Stromal cell of bone marrow (primary cell): ENCODE data around the gene CDKAL1.
"Not testable (repeated sequence)": the region's sequence is repeated elsewhere in the genome, so short reads cannot be mapped to it uniquely, and the experiment has no call there.

Experiments used
- DNase-seq: peaks from one replicate; pipeline ENCODE4 v3.0.0-alpha.2; 2012; ENCODE audit warnings: low read depth

The CDKAL1 gene

GRCh38 chr6:20639161-20639560, 104.9 kb downstream of the CDKAL1 start:
- DNase-seq, result no peak

GRCh38 chr6:20640181-20640580, 105.9 kb downstream of the CDKAL1 start:
- no peak for DNase-seq

DNA sequence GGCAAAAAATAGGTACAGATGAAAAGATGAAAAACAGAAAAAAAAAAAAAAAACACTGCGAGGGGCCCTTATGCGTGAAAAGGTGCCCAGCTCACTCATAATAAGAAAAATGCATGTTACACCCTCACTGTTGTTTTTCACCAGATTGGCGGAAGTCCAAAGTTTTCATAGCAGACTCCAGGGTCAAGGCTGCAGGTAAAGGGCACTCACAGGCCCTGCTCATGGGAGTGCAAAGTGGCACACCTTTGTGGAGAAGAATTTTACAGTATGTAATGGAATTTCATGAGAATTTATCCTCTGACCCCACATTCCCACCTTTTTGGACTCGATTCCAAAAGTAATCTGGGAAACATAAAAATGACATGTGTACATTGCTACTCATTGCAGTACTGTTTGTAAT, 108.2 kb downstream of the CDKAL1 start:
- no peak for DNase-seq

DNA sequence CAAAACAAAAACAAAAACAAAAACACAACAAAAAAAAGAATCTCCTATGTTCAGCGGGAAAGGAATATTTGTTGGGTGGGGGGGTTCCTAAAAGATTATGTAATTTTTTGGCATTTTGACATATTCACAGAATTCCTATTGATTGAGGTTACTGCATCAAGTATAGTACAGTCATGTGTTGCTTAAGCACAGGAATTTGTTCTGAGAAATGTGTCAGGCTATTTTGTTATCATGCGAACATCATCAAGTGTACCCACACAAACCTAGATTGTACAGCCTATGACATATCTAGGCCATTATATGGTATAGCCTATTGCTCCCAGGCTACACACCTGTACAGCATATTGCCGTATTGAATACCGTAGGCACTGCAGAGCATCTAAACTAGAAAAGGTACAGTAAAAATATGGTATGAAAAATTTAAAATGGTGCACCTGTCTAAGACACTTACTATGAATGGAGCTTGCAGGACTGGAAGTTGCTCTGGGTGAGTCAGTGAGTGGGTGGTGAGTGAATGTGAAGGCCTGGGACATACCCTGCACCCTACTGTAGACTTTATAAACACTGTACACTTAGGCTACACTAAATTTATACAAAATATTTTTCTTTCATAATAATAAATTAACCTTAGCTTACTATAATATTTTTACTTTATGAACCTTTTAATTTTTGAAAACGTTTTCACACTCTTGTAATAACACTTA, 110.6 kb downstream of the CDKAL1 start:
- no peak for DNase-seq

- DNase-seq, result not testable (repeated sequence)
These were observed 111.3 kb downstream of the CDKAL1 start for GRCh38 chr6:20645572-20645971.

GRCh38 chr6:20647585-20647984, 113.3 kb downstream of the CDKAL1 start:
- DNase-seq, result no peak

GRCh38 chr6:20649696-20650470, 115.6 kb downstream of the CDKAL1 start:
- DNase-seq, result not testable (repeated sequence)

- DNase-seq, result no peak
These were observed 118.2 kb downstream of the CDKAL1 start for GRCh38 chr6:20652299-20653084.

DNA sequence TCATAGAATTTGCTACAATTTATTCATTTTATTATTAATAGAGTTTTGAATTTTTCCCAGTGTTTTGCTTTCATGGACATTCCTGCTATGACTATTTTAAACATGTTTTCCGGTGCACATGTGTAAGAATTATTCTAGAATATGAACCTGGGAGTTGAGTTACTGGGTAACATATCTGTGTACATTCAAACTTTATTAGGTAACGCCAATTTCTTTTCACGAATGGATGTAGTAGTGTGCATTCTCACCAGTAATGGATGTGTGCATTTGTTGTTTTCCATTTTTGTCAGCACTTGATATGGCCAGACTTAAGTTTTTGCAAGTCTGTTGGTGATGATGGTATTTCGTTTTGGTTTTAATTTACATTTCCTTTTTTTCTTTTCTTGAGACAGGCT, 118.8 kb downstream of the CDKAL1 start:
- DNase-seq, result no peak

DNA sequence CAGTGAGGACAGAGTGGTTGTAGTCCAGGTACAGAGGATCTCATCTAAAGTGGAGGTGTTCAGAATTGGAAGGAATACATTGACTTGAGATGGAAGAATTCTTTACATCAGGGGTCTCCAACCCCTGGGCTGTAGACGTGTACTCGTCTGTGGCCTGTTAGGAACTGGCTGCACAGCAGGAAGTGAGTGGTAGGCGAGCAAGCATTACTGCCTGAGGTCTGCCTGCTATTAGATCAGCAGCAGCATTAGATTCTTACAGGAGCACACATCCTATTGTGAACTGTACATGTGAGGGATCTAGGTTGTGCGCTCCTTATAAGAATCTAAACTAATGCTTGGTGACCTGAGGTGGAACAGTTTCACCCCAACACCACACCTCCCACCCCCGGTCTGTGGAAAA, 121.1 kb downstream of the CDKAL1 start:
- DNase-seq, result no peak

DNA sequence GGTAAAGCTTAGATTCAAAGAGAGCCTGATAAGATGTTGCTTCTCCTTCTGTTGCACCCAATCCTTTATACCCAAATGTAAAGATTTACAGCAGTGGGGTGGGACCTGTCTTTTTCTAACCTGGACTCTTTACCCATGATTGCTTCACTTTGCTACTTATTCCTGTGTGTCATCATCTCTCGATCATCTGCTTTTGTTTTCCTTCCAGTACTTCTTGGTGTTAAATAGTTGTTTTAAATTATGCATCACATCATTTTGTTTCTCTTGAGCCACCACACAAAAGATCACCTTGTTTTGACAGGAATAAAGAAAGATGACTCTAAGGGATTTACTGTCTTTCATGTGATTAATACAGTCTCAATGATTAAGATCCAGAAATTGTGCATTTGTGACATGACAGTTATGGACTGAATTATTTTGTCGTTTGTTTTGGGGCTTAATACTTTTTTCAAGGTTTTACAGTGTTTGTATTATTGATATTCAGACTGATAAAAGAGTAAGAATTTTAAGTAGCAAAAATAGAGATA, 123.1 kb downstream of the CDKAL1 start:
- DNase-seq, result no peak

DNA sequence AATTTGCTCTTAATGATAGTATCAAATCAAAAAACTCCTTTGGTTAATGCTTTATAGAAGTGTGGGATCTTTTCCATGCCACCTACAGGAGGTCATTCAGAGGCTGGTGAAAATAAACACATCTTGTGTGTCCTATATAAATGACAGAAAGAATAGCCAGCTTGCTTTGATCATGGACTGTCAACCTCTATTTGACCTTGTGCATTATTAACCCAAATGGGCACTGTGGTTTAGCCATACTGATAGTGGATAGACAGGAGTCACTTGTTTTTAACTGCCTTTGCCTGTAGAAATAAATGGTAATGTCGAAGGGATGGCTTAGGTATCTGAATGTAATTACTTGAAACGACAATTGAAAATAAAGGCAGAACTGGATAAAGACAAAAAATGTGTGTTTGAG, 123.8 kb downstream of the CDKAL1 start:
- DNase-seq, result no peak

GRCh38 chr6:20658516-20658915, 124.3 kb downstream of the CDKAL1 start:
- no peak for DNase-seq

DNA sequence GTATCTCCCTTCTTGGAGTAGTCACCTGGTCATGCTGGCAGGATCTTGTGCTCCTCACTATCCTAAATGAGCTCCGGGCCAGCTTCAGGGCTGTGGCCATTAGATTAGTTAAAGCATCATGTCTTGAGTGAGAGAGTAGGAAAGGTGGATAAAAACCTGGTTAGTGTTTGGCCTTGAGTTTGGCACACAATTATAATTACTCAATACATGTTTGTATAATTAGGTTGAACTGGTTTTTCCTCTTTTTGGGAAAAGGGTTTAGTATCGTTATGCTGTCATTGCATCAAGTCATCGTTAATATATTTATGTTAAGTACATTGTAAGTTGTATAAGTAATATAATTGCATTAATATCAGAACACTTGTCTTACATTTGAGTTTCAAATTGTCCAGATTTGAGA, 126.3 kb downstream of the CDKAL1 start:
- DNase-seq, result no peak

- no peak for DNase-seq
These were observed 127.5 kb downstream of the CDKAL1 start for GRCh38 chr6:20661721-20662120.

GRCh38 chr6:20664250-20664649, 130.0 kb downstream of the CDKAL1 start:
- no peak for DNase-seq

GRCh38 chr6:20665290-20665689, 131.0 kb downstream of the CDKAL1 start:
- DNase-seq, result no peak

- DNase-seq, result no peak
These were observed 135.5 kb downstream of the CDKAL1 start for GRCh38 chr6:20669571-20670314.

DNA sequence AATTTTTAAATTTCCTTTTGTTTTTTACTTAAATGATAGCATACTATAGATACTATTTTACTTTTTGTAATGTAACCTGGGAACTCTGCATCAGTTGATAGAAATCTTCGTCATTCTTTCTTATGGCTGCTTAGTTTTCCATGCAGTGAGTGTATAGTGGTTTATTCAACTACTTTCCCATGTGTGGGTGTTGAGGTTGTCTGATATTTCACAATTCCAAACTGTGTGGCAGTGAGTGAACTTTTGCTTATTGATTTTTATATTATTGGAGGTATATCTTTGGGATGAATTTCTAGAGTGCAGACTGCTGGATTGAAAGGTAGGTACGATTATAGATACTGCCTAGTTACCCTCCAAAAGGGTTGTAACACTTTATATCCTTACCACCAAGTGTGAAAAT, 136.5 kb downstream of the CDKAL1 start:
- DNase-seq, result no peak

DNA sequence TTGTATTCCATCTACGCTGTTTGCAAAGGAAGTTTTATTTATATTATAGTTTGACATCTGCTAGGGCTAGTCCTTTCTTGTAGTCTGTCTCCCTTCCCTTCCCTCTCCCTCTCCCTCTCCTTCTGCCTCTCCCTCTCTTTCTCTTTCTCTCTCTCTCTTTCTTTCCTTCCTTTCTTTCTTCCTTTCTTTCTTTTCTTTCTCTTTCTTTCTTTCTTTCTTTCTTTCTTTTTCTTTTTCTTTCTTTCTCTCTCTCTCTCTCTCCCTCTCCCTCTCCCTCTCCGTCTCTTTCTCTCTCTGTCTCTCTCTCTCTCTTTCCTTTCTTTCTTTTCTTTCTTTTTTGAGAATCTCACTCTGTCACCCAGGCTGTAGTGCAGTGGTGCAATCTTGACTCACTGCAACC, 137.8 kb downstream of the CDKAL1 start:
- no peak for DNase-seq

- DNase-seq, result no peak
These were observed 139.2 kb downstream of the CDKAL1 start for GRCh38 chr6:20673458-20673857.

GRCh38 chr6:20674664-20675063, 140.4 kb downstream of the CDKAL1 start:
- DNase-seq, result no peak
